EL (cell line): Measurements from ENCODE around the gene STX1B.

ENCODE experiments used
- DNase-seq: peaks from one replicate; pipeline ENCODE4 v3.0.0-alpha.2; 2016

The STX1B gene

GRCh38 chr16:30995927-30996323 lies 14.5 kb downstream of the STX1B start:
- no peak for DNase-seq

GRCh38 chr16:30992931-30993816 lies 17.3 kb downstream of the STX1B start:
- DNase-seq: no peak

GRCh38 chr16:30992276-30992780 lies 18.1 kb downstream of the STX1B start:
- DNase-seq: no peak

GRCh38 chr16:30991052-30991451 lies 19.4 kb downstream of the STX1B start:
- DNase-seq: no peak

GRCh38 chr16:30990105-30990504 lies 20.3 kb downstream of the STX1B start:
- no peak for DNase-seq

GRCh38 chr16:30989469-30990047 lies 20.9 kb downstream of the STX1B start:
- DNase-seq: no peak

- DNase-seq: no peak
These were observed 22.8 kb downstream of the STX1B start for GRCh38 chr16:30987581-30988190.

- DNase-seq: no peak
These were observed 24.1 kb downstream of the STX1B start for GRCh38 chr16:30986129-30986991.

GRCh38 chr16:30985401-30986128 lies 24.9 kb downstream of the STX1B start:
- DNase-seq: peak; percentile 33

GRCh38 chr16:30984669-30985400 lies 25.6 kb downstream of the STX1B start, which contains the start of gene HSD3B7:
Gene HSD3B7 (plus strand): TSS chr16:30985207. CDS start chr16:30985659, 452 bp downstream.
- peak; percentile 78 for DNase-seq

GRCh38 chr16:30983898-30984610 lies 26.4 kb downstream of the STX1B start:
- no peak for DNase-seq

GRCh38 chr16:30983289-30983889 lies 27.0 kb downstream of the STX1B start:
- no peak for DNase-seq

GRCh38 chr16:30982548-30983288 lies 27.7 kb downstream of the STX1B start:
- no peak for DNase-seq

GRCh38 chr16:30980959-30981358 lies 29.5 kb downstream of the STX1B start:
- no peak for DNase-seq

- no peak for DNase-seq
These were observed 30.0 kb downstream of the STX1B start for GRCh38 chr16:30980434-30980833.

GRCh38 chr16:30980023-30980371 lies 30.4 kb downstream of the STX1B start:
- no peak for DNase-seq

- no peak for DNase-seq
These were observed 31.0 kb downstream of the STX1B start for GRCh38 chr16:30979170-30980022.

- no peak for DNase-seq
These were observed 32.9 kb downstream of the STX1B start for GRCh38 chr16:30977502-30977901.
